H9 (cell line): Measurements from ENCODE around the gene FSTL1. TPM values are rescaled to one million over a fixed set of nuclear protein-coding genes. Genes with fewer than 3 reads are reported as not detected.
A peak's percentile ranks its signal among the peaks of the same experiment; 100 is the strongest.

ENCODE experiments used
- DNase-seq: peaks from one replicate; pipeline ENCODE4 v3.0.0-alpha.2; 2017
- H2AFZ ChIP-seq: one replicate; pipeline ENCODE4 v1.6.1; 2013; ENCODE audit warnings: mild to moderate bottlenecking, low read length, control low read depth, moderate library complexity
- H2AK5ac ChIP-seq: 2 replicates; pipeline ENCODE4 v1.6.1; 2013; ENCODE audit warnings: low read length, control low read depth, mixed read lengths; ENCODE audit not compliant: insufficient read length
- H2BK120ac ChIP-seq: one replicate; pipeline ENCODE4 v1.6.1; 2013; ENCODE audit warnings: low read depth, mild to moderate bottlenecking, low read length, control low read depth, inconsistent platforms; ENCODE audit not compliant: poor library complexity, severe bottlenecking
- H2BK12ac ChIP-seq: 2 replicates; pipeline ENCODE4 v1.6.1; 2013; ENCODE audit warnings: low read length, control low read depth, mixed read lengths, low read depth; ENCODE audit not compliant: insufficient read length
- H2BK15ac ChIP-seq: 2 replicates; pipeline ENCODE4 v1.6.1; 2013; ENCODE audit warnings: low read depth, low read length, control low read depth
- H2BK20ac ChIP-seq: one replicate; pipeline ENCODE4 v1.6.1; 2013; ENCODE audit warnings: low read depth, mild to moderate bottlenecking, low read length, control low read depth, inconsistent platforms; ENCODE audit not compliant: poor library complexity, severe bottlenecking
- H2BK5ac ChIP-seq: 2 replicates; pipeline ENCODE4 v1.6.1; 2013; ENCODE audit warnings: low read length, control low read depth, mixed read lengths; ENCODE audit not compliant: insufficient read length
- H3K14ac ChIP-seq: 2 replicates; pipeline ENCODE4 v1.6.1; 2013; ENCODE audit warnings: low read length, control low read depth; ENCODE audit not compliant: insufficient read depth
- H3K18ac ChIP-seq: 2 replicates; pipeline ENCODE4 v1.6.1; 2013; ENCODE audit warnings: low read depth, mild to moderate bottlenecking, mixed read lengths, low read length, control low read depth; ENCODE audit not compliant: insufficient read length
- H3K23ac ChIP-seq: 2 replicates; pipeline ENCODE4 v1.6.1; 2013; ENCODE audit warnings: low read length, control low read depth, mixed read lengths, low read depth; ENCODE audit not compliant: insufficient read length
- H3K23me2 ChIP-seq: 2 replicates; pipeline ENCODE4 v1.6.1; 2013; ENCODE audit warnings: low read depth, mild to moderate bottlenecking, mixed read lengths, low read length, control low read depth; ENCODE audit not compliant: insufficient read length, poor library complexity, severe bottlenecking
- H3K27ac ChIP-seq: 2 replicates; pipeline ENCODE4 v1.5.1; 2013; ENCODE audit warnings: low read length, control low read depth, mixed read lengths, low read depth; ENCODE audit not compliant: insufficient read length
- H3K27me3 ChIP-seq: 2 replicates; pipeline ENCODE4 v1.6.1; 2013; ENCODE audit warnings: low read length, control low read depth, inconsistent platforms; ENCODE audit not compliant: insufficient read depth
- H3K4ac ChIP-seq: 2 replicates; pipeline ENCODE4 v1.6.1; 2013; ENCODE audit warnings: low read depth, mild to moderate bottlenecking, control low read depth, inconsistent platforms, low read length, moderate library complexity
- H3K4me1 ChIP-seq: 2 replicates; pipeline ENCODE4 v1.6.1; 2013; ENCODE audit warnings: low read length, control low read depth, inconsistent platforms; ENCODE audit not compliant: insufficient read depth
- H3K4me2 ChIP-seq: 2 replicates; pipeline ENCODE4 v1.6.1; 2013; ENCODE audit warnings: low read length, control low read depth, mixed read lengths; ENCODE audit not compliant: insufficient read length, insufficient read depth
- H3K56ac ChIP-seq: 2 replicates; pipeline ENCODE4 v1.6.1; 2013; ENCODE audit warnings: low read depth, mild to moderate bottlenecking, mixed read lengths, low read length, control low read depth; ENCODE audit not compliant: insufficient read length
- H3K79me1 ChIP-seq: 2 replicates; pipeline ENCODE4 v1.6.1; 2013; ENCODE audit warnings: low read depth, mild to moderate bottlenecking, moderate library complexity, low read length, control low read depth, inconsistent platforms; ENCODE audit not compliant: insufficient read depth, poor library complexity, severe bottlenecking
- H3K79me2 ChIP-seq: 2 replicates; pipeline ENCODE4 v1.6.1; 2013; ENCODE audit warnings: low read length, control low read depth, inconsistent platforms; ENCODE audit not compliant: insufficient read depth
- H3K9ac ChIP-seq: 2 replicates; pipeline ENCODE4 v1.6.1; 2013; ENCODE audit warnings: low read length, control low read depth, mixed read lengths; ENCODE audit not compliant: insufficient read length; ENCODE audit errors: extremely low read depth
- H3K9me3 ChIP-seq: one replicate; pipeline ENCODE4 v1.6.1; 2013; ENCODE audit warnings: low read depth, low read length, inconsistent platforms; ENCODE audit not compliant: control insufficient read depth
- H3T11ph ChIP-seq: one replicate; pipeline ENCODE4 v1.6.1; 2013; ENCODE audit warnings: mild to moderate bottlenecking, low read length, control low read depth, inconsistent platforms
- H4K20me1 ChIP-seq: one replicate; pipeline ENCODE4 v1.6.1; 2013; ENCODE audit not compliant: control insufficient read depth, insufficient read length, insufficient read depth
- H4K5ac ChIP-seq: 2 replicates; pipeline ENCODE4 v1.6.1; 2013; ENCODE audit warnings: low read depth, mild to moderate bottlenecking, mixed read lengths, low read length, control low read depth; ENCODE audit not compliant: insufficient read length
- H4K8ac ChIP-seq: replicated peaks from 2 replicates; pipeline ENCODE4 v1.6.1; 2013; ENCODE audit warnings: low read length, control low read depth, mixed read lengths, low read depth; ENCODE audit not compliant: insufficient read length
- H4K91ac ChIP-seq: 2 replicates; pipeline ENCODE4 v1.6.1; 2013; ENCODE audit warnings: low read depth, mild to moderate bottlenecking, moderate library complexity, mixed read lengths, low read length, control low read depth; ENCODE audit not compliant: insufficient read length
- H3K27ac Mint-ChIP-seq, 3 experiments: 2 replicates in 2 of 3; 3 replicates in 1 of 3; pipeline ENCODE4 v1.8.0; 2020 to 2021; ENCODE audit warnings: mixed read lengths in 3 of 3, mild to moderate bottlenecking in 1 of 3, moderate library complexity in 1 of 3
- H3K27me3 Mint-ChIP-seq: 2 replicates; pipeline ENCODE4 v1.8.0; 2021; ENCODE audit warnings: low read depth, mild to moderate bottlenecking, moderate library complexity, mixed read lengths
- H3K36me3 Mint-ChIP-seq, 3 experiments: 2 replicates in 2 of 3; 3 replicates in 1 of 3; pipeline ENCODE4 v1.8.0; 2020 to 2021; ENCODE audit warnings: low read depth in 3 of 3, mixed read lengths in 3 of 3; ENCODE audit not compliant: insufficient read depth in 1 of 3
- H3K4me1 Mint-ChIP-seq, 2 experiments: 2 replicates each; pipeline ENCODE4 v1.8.0; 2020; ENCODE audit warnings: mixed read lengths in 2 of 2
- H3K4me3 Mint-ChIP-seq, 2 experiments: 2 replicates in 1 of 2; 3 replicates in 1 of 2; pipeline ENCODE4 v1.8.0; 2020 to 2021; ENCODE audit warnings: mild to moderate bottlenecking in 2 of 2, mixed read lengths in 2 of 2, moderate library complexity in 1 of 2
- H3K9me3 Mint-ChIP-seq, 2 experiments: 2 replicates in 1 of 2; 3 replicates in 1 of 2; pipeline ENCODE4 v1.8.0; 2020; ENCODE audit warnings: mild to moderate bottlenecking in 2 of 2, mixed read lengths in 2 of 2, moderate library complexity in 1 of 2
- WGBS: extraction: QIAGEN DNeasy Blood & Tissue Kit; methylation state at CpG from one replicate; pipeline ENCODE4 v1.1.7; 2013; ENCODE audit warnings: missing lambda C conversion rate, low lambda C conversion rate, mixed read lengths; ENCODE audit not compliant: insufficient read length; ENCODE audit errors: extremely low coverage; 5-methylcytosine and 5-hydroxymethylcytosine counted together
- total RNA-seq: library from RNA; stranded (reverse); gene quantifications from 2 replicates; pipeline ENCODE4 v1.2.1, GENCODE V29; 2021
- TF ChIP-seq, protein P1 (sequence below): fragments of 200-600 bp; sonication (generic); conservative IDR thresholded peaks from 3 replicates; pipeline ENCODE4 v1.8.0; 2021; ENCODE audit warnings: antibody characterized with exemption, mild to moderate bottlenecking

FSTL1 gene
- total RNA-seq, 1 experiment from 2014 or later: 326 TPM

DNA sequence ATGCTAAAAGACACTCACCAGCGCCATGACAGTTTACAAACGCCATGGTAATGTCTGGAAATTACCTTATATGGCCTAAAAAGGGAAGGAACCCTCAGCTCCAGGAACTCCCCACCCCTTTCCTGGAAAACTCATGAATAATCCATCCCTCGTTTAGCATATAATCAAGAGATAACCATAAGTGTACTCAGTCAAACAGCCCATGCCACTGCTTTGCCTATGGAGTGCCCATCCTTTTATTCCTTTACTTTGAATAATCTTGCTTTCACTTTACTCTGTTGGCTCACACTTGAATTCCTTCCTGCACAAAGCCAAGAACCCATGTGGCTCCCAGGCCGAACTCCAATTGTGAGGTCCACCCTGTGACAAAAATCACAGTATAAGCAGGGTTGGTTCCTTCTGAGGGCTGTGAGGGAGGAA lies 19.1 kb upstream of the FSTL1 start:
- Histone ChIP-seq H3K9me3 (no peaks in the 10 kb centered on the region), H4K5ac (no peak overlapping the region), H3K18ac (peak overlapping the region; percentile 91), H4K91ac (no peak overlapping the region), H2BK15ac (no peak overlapping the region), H3K4me2 (peak overlapping the region; percentile 22), H2BK20ac (no peak overlapping the region), H3K23me2 (no peaks in the 10 kb centered on the region), H3K27ac (peak overlapping the region; percentile 79), H4K8ac (no peak overlapping the region), H3K23ac (no peak overlapping the region), H3K79me1 (no peaks in the 10 kb centered on the region), H3K56ac (no peak overlapping the region), H2BK5ac (peak overlapping the region; percentile 9), H3K27me3 (no peaks in the 10 kb centered on the region), H2BK120ac (peak overlapping the region; percentile 87), H2AK5ac (no peak overlapping the region), H3K14ac (peak overlapping the region; percentile 3; the same call in 1 of the 2 replicates), H3K4ac (no peak overlapping the region; the same call in 1 of the 2 replicates), H4K20me1 (no peaks in the 10 kb centered on the region), H2AFZ (no peak overlapping the region), H3K79me2 (no peaks in the 10 kb centered on the region), H3K9ac (no peak overlapping the region), H3K4me1 (peaks cover 20% of the 10 kb centered on the region), H2BK12ac (peak overlapping the region; percentile 2), H3T11ph (peak overlapping the region; percentile 95)
- Mint-ChIP-seq H3K9me3 (peaks cover 7 to 12% of the 10 kb centered on the region in 2 experiments), H3K36me3 (peaks cover 2 to 19% (median 4%) of the 10 kb centered on the region in 3 experiments; a peak in 5 of 7 replicates), H3K27me3 (no peaks in the 10 kb centered on the region), H3K4me3 (no peak overlapping the region; a peak in 1 of 5 replicates), H3K4me1 (peaks cover 53 to 56% of the 10 kb centered on the region in 2 experiments), H3K27ac (peak overlapping the region in 2 of 3 experiments; percentile 13 to 19; a peak in 6 of 7 replicates)
- DNase-seq: no peak
- no CpG with 5 or more reads among the region's 4 CpGs for WGBS
- TF ChIP-seq, protein P1, sequence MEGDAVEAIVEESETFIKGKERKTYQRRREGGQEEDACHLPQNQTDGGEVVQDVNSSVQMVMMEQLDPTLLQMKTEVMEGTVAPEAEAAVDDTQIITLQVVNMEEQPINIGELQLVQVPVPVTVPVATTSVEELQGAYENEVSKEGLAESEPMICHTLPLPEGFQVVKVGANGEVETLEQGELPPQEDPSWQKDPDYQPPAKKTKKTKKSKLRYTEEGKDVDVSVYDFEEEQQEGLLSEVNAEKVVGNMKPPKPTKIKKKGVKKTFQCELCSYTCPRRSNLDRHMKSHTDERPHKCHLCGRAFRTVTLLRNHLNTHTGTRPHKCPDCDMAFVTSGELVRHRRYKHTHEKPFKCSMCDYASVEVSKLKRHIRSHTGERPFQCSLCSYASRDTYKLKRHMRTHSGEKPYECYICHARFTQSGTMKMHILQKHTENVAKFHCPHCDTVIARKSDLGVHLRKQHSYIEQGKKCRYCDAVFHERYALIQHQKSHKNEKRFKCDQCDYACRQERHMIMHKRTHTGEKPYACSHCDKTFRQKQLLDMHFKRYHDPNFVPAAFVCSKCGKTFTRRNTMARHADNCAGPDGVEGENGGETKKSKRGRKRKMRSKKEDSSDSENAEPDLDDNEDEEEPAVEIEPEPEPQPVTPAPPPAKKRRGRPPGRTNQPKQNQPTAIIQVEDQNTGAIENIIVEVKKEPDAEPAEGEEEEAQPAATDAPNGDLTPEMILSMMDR: no peak
